Endometrial microvascular endothelial cells (primary cell): ENCODE data around the gene CACNG4. TPM values are rescaled to one million over a fixed set of nuclear protein-coding genes. Genes with fewer than 3 reads are reported as not detected.

Source experiments
- in situ Hi-C: cut with HindIII; loops from 2 replicates; pipeline ENCODE4 v1.10.0; 2017; ENCODE audit warnings: low sequenced_read_pairs, low pct_unique_long_range_greater_than_20kb; ENCODE audit errors: inconsistent ontology term
- total RNA-seq: library from RNA; depleted of rRNA; stranded (reverse); fragments of >200 nt; gene quantifications from one replicate; pipeline ENCODE4 v1.2.3, GENCODE V29; 2015; ENCODE audit errors: inconsistent ontology term

Gene CACNG4
- total RNA-seq, 1 donor from 2014 or later, result not detected

- in situ Hi-C loops, result no loop called here
Measured at GRCh38 chr17:67068999-67069398, 104.5 kb downstream of the CACNG4 start.

- in situ Hi-C loops, result no loop called here
Measured at GRCh38 chr17:67069603-67070136, 105.2 kb downstream of the CACNG4 start.

- in situ Hi-C loops, result no loop called here
Measured at GRCh38 chr17:67071595-67071994, 107.1 kb downstream of the CACNG4 start.

GRCh38 chr17:67072885-67073284 is 108.4 kb downstream of the CACNG4 start:
- in situ Hi-C loops, result no loop called here

- in situ Hi-C loops, result no loop called here
Measured at GRCh38 chr17:67074781-67075180, 110.3 kb downstream of the CACNG4 start.

GRCh38 chr17:67076290-67076689 is 111.8 kb downstream of the CACNG4 start:
- in situ Hi-C loops, result no loop called here

- in situ Hi-C loops, result no loop called here
Measured at GRCh38 chr17:67078292-67078691, 113.8 kb downstream of the CACNG4 start.

- in situ Hi-C loops, result no loop called here
Measured at GRCh38 chr17:67079491-67079890, 115.0 kb downstream of the CACNG4 start.

- in situ Hi-C loops, result no loop called here
Measured at GRCh38 chr17:67080804-67081203, 116.3 kb downstream of the CACNG4 start.

GRCh38 chr17:67082107-67082506 is 117.6 kb downstream of the CACNG4 start:
- in situ Hi-C loops, result no loop called here

Other genes starting within 250 kb of the CACNG4 start
- not detected for gene CACNG5, start 129.6 kb upstream of the CACNG4 start, total RNA-seq
- not detected for gene CACNG1, start 79.8 kb downstream of the CACNG4 start, total RNA-seq